Ureter (tissue), 1 donor: Measurements from ENCODE around the gene CD300H. TPM values are rescaled to one million over a fixed set of nuclear protein-coding genes. Genes with fewer than 3 reads are reported as not detected.
A peak's percentile ranks its signal among the peaks of the same experiment; 100 is the strongest.
"Not testable (repeated sequence)": the region's sequence is repeated elsewhere in the genome, so short reads cannot be mapped to it uniquely, and the experiment has no call there.

Experiments used
- DNase-seq: peaks from one replicate; pipeline ENCODE4 v3.0.0-alpha.2; 2020; ENCODE audit warnings: low spot score
- total RNA-seq: library from RNA; stranded (reverse); gene quantifications from one replicate; pipeline ENCODE4 v1.2.4, GENCODE V29; 2023
- donor health status: DM: yes; HTN: yes; CAD: no.

The CD300H gene
- total RNA-seq, 1 donor from 2014 or later: not detected

DNA sequence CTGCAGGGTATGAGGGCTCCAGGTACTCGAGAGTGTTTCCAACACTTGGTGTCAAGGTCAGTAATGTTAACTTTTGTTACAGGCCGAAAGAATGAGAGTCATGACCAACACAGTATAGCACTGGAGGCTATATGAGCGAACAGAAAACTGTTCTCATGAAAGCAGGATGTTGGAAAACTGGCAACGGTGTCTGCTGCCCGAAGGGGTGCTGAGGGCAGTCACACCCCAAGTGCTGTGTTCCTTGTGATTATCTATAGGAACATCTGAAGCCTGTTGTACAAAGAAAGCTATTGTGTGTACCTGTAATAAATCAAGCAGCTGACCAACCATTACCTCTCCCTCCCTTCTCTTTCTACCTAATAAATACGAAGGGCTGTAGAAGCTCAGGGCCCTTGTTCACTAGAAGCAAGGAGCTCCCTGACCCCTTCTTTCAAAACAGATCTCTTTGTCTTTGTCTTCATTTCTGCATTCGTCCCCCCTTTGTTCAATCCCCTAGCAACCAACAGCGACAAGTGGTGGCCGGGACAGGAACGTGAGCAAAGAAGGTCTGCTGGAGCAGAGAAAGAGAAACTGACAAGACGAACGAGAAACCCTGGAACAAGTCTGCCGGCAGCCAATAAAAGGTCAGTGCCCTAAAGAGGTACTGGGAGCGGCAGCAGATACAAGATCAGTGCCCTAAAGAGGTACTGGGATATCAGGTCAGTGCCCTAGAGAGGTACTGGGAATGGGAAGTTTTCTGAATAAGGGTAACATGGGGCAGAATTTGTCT is 17.2 kb upstream of the CD300H start:
- DNase-seq: no peak

- no peak for DNase-seq
These were observed 15.3 kb upstream of the CD300H start for GRCh38 chr17:74582633-74583032.

DNA sequence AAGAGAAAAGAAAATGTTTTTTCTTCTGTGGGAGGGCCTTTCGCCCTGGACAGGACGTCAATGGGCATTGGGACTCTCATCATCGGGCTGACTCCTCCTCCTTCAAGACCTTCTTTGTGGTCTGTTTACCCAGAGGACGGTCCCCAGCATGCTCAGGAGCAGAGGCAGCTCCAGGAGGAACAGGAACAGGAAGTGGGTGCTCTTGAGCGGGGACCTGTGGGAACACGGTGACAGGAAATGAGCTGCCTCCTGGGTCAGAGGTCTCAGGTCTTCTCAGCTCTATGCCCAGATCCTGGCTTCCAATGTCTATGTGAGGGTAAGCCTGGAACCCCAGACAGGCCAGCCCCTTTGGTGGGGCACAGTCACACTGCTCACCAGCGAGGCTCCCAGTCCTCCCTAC is 12.6 kb upstream of the CD300H start:
- DNase-seq: no peak

- DNase-seq: no peak
These were observed 11.7 kb upstream of the CD300H start for GRCh38 chr17:74578979-74579378.

GRCh38 chr17:74574489-74575142 is 7.3 kb upstream of the CD300H start:
- DNase-seq: no peak

DNA sequence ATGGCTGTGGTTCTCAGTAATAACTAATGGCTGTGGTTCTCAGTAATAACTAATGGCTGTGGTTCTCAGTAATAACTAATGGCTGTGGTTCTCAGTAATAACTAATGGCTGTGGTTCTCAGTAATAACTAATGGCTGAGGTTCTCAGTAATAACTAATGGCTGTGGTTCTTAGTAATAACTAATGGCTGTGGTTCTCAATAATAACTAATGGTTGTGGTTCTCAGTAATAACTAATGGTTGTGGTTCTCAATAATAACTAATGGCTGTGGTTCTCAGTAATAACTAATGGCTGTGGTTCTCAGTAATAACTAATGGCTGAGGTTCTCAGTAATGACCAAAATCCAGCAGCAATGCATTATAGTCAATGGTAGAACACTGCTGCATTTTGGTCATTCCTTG is 6.3 kb upstream of the CD300H start:
- DNase-seq: not testable (repeated sequence)

- no peak for DNase-seq
These were observed 5.9 kb upstream of the CD300H start for GRCh38 chr17:74573169-74573568.

- DNase-seq: no peak
These were observed 4.4 kb upstream of the CD300H start for GRCh38 chr17:74571621-74572270.

DNA sequence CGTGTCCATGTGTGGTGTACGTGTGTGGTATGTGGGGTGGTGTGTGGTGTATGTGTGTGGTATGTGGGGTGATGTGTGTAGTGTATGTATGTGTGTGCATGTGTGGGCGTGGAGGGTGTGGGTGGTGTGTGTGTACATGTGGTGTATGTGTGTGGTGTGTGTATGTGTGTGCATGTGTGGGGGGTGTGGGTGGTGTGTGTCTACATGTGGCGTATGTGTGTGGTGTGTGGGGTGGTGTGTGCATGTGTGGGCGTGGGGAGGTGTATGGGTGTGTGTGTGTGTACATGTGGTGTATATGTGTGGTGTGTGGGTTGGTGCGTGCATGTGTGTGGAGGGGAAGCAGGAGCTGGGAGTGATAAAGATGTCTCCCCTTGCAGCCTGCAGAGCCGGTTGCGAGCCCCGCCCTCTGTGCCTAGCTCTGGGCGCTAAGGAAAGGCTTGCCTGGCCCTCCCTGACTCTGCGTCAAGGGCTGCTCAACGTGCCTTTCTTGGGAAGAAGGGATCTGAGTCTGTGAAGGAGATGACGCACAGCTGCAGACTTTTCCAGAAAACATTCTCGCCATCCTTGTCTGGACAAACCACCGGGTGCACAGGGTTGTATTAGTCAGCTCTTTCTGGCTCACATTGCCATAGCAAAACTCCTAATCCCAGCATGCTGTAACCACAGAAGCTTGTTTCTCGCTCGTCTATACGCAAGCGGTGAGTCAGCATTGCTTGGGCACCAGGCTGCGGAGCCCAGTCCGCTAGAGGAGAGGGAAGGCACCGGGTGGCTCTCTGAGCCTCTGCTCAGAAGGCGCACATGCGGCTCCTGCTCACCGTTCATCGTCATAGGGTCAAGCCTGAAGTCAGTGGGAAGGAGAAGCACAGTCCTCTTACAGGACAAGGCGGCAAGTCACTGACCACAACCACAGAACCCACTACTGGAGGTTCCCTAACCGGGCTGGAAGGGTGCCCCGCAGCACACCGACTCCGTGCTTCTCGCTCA is 2.0 kb upstream of the CD300H start:
- DNase-seq: peak; percentile 53

GRCh38 chr17:74568106-74568873 is 981 bp upstream of the CD300H start:
- DNase-seq: no peak

DNA sequence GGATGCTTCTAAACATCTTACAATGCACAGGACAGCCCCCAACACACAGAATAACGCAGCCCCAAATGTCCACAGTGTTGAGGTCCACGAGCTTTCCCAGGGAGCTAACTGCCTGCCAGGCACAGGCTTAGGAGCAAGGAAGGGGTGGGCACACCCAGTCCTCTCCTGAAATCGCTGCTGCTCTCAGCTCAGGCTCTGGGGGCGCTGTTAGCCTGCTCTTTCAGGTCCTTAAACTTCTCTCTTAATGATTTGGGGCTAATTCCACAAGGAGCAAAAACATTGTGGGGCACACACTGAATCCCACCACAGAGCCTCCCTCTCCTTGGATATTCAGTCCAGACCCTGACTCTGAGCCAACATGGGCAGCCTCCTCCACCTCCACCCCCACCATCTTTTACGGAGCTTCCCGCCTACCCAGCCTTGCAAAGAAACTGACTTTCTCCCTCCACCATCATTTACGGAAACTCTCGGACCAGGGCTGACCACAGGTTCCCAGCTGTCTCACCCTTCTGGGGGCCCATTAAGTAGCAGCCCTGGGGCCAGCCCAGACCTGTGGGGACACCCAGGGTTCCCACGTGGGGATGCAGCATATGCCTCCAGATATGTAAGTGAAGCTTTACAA is 1.1 kb downstream of the CD300H start:
- no peak for DNase-seq

DNA sequence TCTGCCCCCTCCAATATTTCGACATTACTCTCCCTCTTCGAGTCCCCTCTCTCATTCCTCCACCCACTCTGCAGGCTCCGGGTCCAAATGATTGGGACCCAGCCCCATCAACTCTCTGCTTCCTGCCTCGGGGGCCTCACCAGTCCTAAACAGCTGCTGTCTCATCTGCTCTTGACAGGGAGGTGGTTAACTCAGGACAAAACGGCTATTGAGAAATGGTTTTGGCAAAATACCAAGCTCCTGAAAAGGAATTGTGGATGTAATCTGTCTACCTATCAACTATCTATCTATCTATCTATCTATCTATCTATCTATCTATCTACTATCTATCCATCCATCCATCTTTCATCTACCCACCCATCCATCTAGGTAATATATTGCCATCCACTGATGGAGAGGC is 2.2 kb downstream of the CD300H start:
- no peak for DNase-seq

- DNase-seq: no peak
These were observed 4.0 kb downstream of the CD300H start for GRCh38 chr17:74563358-74563757.

GRCh38 chr17:74561586-74561985 is 5.7 kb downstream of the CD300H start:
- DNase-seq: no peak

- DNase-seq: no peak
These were observed 8.3 kb downstream of the CD300H start for GRCh38 chr17:74558882-74559519.

DNA sequence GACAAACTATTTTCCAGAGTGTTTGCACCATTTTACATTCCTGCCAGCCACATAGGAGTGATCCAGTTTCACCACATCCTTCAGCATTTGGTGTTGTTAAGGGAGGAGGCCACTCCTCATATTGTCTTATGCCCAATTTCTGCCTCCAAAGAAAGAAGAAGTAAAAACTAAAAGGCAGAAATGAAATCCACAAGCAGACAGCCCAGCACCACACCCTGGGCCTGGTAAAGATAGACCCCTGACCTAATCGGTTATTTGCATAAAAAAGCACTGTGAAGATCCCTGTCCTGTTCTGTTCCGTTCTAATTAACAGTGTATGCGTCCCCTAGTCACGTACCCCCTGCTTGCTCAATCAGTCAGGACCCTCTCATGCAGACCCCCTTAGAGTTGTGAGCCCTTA is 8.9 kb downstream of the CD300H start:
- not testable (repeated sequence) for DNase-seq

- DNase-seq: no peak
These were observed 11.8 kb downstream of the CD300H start for GRCh38 chr17:74555427-74555940.

DNA sequence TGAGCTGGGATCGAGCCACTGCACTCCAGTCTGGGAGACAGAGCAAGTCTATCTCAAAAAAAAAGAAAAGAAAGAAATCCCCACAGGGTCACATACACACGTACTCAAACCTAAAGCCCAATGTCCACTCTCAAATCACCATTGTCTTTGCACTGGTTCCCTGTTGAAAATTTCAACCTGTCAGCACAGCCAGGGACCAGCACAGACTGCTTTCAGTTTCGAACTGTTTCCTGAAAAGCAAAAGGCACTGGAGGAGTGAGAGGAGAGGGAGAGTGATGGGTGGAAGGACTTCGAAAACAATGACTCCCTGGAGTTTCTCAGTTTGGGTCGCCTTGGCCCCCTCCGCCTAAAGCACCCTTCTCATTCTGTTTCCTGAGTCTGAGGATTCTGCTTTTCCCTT is 12.4 kb downstream of the CD300H start:
- no peak for DNase-seq

DNA sequence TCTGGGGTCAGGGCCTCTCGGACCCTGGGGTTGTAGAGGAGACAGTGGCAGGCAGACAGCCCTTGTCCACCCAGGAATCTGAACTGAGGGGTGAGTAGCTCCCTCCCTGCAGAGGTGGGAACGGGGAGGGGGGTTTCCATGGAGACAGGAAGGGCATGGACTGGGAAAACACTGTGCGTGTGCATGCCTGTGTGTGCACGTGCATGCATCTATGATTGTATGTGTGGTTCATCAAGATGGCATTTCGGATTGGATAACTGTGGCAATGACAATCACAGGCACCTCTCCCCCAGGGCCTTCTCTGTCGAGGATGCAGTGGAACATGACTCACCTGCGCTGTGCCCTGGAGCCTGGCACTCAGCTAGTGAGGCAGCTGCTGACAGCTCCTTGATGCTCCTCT is 15.3 kb downstream of the CD300H start:
- no peak for DNase-seq

GRCh38 chr17:74550602-74551001 is 16.7 kb downstream of the CD300H start:
- DNase-seq: no peak
